ENCODE measurements around the gene PUDP. TPM values are rescaled to one million over a fixed set of nuclear protein-coding genes. Genes with fewer than 3 reads are reported as not detected.

Gene PUDP
- total RNA-seq, 1 donor from 2014 or later: 18.4 TPM

GRCh38 chrX:7132335-7133049 lies 15.5 kb downstream of the PUDP start:
- no peak for DNase-seq (ENCODE audit: extremely low spot score, unreplicated experiment)
- TF ChIP-seq CTCF (IDR thresholded peaks at IDR 0.05): peak; percentile 72

DNA sequence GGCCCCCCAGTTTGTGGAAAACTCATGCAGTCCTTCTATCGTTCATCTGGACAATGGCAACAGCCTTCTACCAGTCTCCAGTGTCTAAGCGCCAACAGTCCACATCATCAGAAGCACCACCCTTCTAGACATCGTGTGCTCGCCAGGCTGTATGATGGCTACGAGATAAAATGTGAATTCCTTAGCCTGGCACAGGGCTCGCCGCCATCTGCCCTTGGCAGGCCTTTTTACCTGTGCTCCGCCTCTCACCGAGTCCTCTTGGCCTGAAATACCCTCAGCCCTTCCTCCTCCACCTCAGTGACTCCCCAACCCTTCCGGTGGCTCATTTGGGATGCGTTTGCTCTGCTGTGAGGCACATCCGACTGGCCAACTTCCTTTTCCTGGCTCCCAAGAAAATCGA lies 16.3 kb downstream of the PUDP start:
- Mint-ChIP-seq H3K27ac (ENCODE audit: unreplicated experiment) (no peak overlapping the region), H3K36me3 (ENCODE audit: unreplicated experiment) (no peaks in the 10 kb centered on the region), H3K4me1 (ENCODE audit: unreplicated experiment) (peaks cover 17% of the 10 kb centered on the region), H3K4me3 (ENCODE audit: unreplicated experiment) (no peak overlapping the region), H3K9me3 (ENCODE audit: unreplicated experiment) (no peaks in the 10 kb centered on the region), H3K27me3 (ENCODE audit: unreplicated experiment) (no peaks in the 10 kb centered on the region)
- TF ChIP-seq CTCF (IDR thresholded peaks at IDR 0.05): no peak
- no peak for DNase-seq (ENCODE audit: extremely low spot score, unreplicated experiment)

More at GRCh38 chrX:7132335-7133049, 15.5 kb downstream of the PUDP start:
- no peaks in the 10 kb centered on the region for H3K9me3 Mint-ChIP-seq (ENCODE audit: unreplicated experiment)
- H3K36me3 Mint-ChIP-seq (ENCODE audit: unreplicated experiment): no peaks in the 10 kb centered on the region
- H3K27ac Mint-ChIP-seq (ENCODE audit: unreplicated experiment): peak overlapping the region; percentile 46
- H3K4me1 Mint-ChIP-seq (ENCODE audit: unreplicated experiment): peaks cover 17% of the 10 kb centered on the region
- H3K4me3 Mint-ChIP-seq (ENCODE audit: unreplicated experiment): no peak overlapping the region
- no peaks in the 10 kb centered on the region for H3K27me3 Mint-ChIP-seq (ENCODE audit: unreplicated experiment)

- Mint-ChIP-seq H3K27ac (ENCODE audit: unreplicated experiment) (no peak overlapping the region), H3K36me3 (ENCODE audit: unreplicated experiment) (no peaks in the 10 kb centered on the region), H3K4me3 (ENCODE audit: unreplicated experiment) (no peak overlapping the region), H3K4me1 (ENCODE audit: unreplicated experiment) (peaks cover 10% of the 10 kb centered on the region), H3K9me3 (ENCODE audit: unreplicated experiment) (no peaks in the 10 kb centered on the region), H3K27me3 (ENCODE audit: unreplicated experiment) (no peaks in the 10 kb centered on the region)
- no peak for DNase-seq (ENCODE audit: extremely low spot score, unreplicated experiment)
- no peak for TF ChIP-seq CTCF (IDR thresholded peaks at IDR 0.05)
Measured at GRCh38 chrX:7127056-7127455, 20.9 kb downstream of the PUDP start.

DNA sequence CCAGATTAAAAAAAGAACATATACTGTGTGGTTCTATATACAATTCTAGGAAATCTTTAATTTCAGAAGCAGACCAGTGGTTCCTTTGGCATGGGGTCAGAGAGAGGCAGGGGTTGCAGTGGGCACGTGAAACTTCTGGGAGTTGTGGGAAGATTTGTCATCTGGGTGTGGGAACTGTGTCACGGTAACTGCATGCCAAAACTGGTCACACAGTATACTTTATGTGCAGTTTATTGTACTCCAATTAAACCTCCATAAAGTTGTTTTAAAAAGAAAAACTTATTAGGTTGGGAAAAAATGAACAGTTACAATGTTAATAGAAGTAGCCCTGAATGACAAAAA lies 27.1 kb downstream of the PUDP start:
- Mint-ChIP-seq H3K27me3 (ENCODE audit: unreplicated experiment) (no peaks in the 10 kb centered on the region), H3K4me3 (ENCODE audit: unreplicated experiment) (peak overlapping the region; percentile 14), H3K27ac (ENCODE audit: unreplicated experiment) (peak overlapping the region; percentile 87), H3K36me3 (ENCODE audit: unreplicated experiment) (no peaks in the 10 kb centered on the region), H3K9me3 (ENCODE audit: unreplicated experiment) (peaks cover 4% of the 10 kb centered on the region), H3K4me1 (ENCODE audit: unreplicated experiment) (peaks cover 40% of the 10 kb centered on the region)
- no peak for DNase-seq (ENCODE audit: extremely low spot score, unreplicated experiment)
- no peak for TF ChIP-seq CTCF (IDR thresholded peaks at IDR 0.05)

DNA sequence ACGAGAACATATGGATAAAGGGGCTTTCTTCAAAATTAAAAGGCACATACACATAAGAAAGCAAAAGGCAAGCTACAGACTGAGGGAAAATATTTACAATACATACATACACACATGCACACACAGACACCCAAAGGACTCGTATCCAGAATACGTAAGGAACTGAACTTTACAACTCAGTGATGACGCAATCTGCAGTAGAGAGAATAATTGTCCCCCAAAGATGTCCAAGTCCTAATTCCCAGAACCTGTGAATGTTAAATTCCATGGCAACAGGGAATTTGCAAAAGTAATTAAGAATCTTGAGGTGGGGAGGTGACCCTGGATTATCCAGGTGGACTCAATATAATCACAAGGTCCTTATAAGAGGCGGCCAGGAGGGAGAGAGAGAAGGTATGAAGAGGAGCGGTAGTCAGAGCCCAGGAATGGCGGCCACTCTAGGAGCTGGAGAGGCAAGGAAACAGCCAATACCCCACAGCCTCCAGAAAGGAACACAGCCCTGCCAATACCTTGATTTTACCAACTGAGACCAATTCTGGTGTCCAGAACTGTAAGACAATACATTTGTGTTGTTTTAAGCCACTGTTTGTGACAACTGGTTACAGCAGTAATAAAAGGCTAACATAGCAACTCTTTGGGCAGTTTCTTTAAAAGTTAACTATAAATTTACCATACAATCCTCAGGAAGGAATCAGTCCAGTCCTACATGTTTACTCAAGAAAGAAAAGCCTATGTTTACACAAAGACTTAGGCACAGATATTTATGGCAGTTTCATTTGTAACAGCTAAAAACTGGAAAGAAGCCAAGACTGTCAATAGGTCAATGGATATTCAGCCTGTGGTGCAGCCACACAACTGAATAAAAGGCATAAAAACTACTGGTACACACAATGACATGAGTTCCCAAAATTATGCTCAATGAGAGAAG lies 27.7 kb downstream of the PUDP start:
- no peak for DNase-seq (ENCODE audit: extremely low spot score, unreplicated experiment)
- Mint-ChIP-seq H3K36me3 (ENCODE audit: unreplicated experiment) (no peaks in the 10 kb centered on the region), H3K4me1 (ENCODE audit: unreplicated experiment) (peaks cover 45% of the 10 kb centered on the region), H3K27me3 (ENCODE audit: unreplicated experiment) (no peaks in the 10 kb centered on the region), H3K27ac (ENCODE audit: unreplicated experiment) (peak overlapping the region; percentile 87), H3K4me3 (ENCODE audit: unreplicated experiment) (peak overlapping the region; percentile 14), H3K9me3 (ENCODE audit: unreplicated experiment) (peaks cover 4% of the 10 kb centered on the region)
- TF ChIP-seq CTCF (IDR thresholded peaks at IDR 0.05): no peak
